Measurements from ENCODE around the gene NRIP3.
"Not testable (repeated sequence)": the region's sequence is repeated elsewhere in the genome, so short reads cannot be mapped to it uniquely, and the experiment has no call there.

NRIP3 gene

DNA sequence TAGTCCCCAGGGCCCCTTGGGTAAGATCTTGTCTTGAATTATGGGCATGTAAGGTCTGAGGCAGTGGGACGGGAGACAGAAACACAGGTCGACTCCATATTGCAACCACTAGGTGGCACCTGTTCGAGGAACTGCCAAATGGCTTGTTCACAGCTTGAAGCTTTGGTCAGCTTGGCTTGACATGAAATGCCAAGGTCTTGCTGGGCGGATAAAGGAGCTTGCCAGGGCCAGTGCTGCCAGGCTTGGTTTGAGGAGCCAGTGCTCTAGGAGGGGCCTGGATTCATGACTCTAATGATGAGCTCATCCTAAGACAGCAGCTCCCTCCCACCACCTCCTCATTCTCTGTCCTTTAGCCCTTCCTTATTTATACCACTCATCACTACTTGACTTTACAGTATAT, 11.9 kb upstream of the NRIP3 start:
- peak; percentile 90 for DNase-seq

DNA sequence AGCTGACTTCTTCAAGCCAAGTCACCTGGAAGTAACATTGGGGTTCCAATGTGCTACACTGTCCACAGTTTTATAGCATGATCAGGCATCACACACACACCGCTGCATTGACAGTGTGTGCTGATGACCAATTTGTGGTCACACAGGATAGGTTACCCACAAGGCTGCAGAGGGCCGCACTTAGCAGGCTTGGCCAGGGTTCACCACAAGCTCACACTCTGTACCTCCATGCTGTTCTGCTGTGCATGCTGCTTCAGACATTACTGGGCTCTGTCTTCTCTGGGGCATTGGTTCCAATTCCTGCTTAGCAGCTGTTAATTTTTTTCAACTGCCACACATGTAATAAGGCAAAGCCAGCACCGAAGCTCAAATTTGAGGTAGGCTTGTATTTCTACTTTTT, 11.0 kb upstream of the NRIP3 start:
- DNase-seq, result no peak

DNA sequence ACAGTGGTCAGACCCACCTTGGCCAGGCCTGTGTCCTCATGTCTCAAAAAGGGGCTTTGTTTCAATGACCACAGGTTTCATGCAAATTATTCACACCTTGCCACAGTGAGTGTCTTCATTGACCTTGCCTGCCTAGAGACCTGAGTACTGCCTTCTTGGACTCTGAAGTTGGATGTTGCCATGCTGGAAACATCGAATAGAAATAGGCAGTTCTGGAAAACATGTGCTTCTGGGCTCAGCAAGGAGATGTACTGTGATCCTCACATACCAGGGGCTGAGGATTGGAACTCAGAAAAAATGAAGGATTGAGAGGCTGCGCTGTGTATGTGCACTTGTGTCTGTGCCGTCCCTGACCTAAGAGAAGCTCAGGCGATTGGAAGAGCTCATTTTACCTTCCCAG, 9.6 kb upstream of the NRIP3 start:
- no peak for DNase-seq

DNA sequence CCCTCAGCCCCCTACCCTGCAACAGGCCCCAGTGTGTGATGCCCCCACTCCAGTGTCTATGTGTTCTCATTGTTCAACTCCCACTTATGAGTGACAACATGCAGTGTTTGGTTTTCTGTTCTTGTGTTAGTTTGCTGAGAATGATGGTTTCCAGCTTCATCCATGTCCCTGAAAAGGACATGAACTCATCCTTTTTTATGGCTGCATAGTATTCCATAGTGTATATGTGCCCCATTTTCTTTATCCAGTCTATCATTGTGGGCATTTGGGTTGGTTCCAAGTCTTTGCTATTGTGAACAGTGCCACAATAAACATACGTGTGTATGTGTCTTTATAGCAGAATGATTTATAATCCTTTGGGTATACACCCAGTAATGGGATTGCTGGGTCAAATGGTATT, 5.7 kb upstream of the NRIP3 start:
- DNase-seq, result not testable (repeated sequence)

DNA sequence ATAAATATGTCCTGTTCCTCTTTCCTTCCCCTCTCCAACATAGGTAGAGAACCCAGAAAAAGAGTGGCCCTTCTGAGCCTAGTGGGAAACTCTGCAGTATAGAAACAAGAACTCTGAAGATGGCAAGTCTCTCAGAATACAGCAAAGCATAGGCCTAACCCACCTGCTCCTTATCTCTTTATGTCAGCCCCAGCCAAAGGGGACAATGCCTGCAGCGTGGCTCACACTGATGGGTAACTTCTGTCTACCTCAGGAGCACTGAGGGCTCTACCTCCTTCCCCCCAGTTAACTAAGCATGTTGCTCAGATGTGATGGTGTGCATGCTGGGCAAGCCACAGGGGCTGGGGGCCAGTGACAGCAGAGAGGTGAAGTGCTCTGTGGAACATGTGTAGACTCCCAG, 4.9 kb upstream of the NRIP3 start:
- DNase-seq, result peak; percentile 77

DNA sequence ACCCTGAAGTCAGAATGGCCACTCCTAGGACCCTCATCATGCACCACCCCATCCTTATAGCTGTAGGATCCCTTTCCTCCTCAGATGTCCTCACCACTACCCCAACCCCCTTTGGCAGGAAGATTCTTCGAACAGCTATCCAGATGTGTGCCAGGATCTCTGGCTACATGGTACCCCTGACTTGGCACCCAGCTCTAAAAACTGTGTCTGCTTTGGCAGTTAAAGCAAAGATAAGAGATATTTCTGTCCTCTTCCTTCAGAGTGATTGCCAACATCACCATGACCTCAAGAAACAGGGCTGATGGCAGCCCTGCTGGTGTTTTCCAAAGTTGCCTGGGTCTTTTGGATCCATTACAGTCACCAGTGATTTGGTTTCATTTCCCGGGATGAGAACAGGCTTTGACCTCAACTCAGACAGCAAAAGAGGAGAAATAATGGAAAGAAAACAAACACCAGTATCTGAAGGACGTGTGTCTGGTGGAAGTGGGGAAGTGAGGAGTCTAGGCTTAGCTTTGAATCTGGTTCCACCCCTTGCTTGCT, 4.3 kb upstream of the NRIP3 start:
- DNase-seq, result peak; percentile 64

DNA sequence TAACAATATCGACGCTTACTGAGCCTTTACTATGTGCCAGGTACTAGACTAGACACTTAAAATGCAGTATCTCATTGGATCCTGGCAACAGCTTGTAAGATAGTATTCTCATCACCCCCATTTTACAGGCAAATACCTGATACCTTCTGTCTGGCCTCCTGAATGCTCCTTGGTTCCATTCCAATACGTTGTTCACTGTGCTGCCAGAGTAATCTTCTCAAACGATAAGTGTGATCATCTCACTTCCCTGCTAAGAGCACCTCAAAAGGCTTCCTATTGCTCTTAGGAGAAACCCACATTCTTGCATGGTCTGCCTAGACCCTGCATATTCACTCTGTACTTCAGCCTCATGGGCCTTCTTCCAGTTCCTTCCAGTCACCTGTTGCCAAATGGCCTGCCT, 1.3 kb upstream of the NRIP3 start:
- no peak for DNase-seq

DNA sequence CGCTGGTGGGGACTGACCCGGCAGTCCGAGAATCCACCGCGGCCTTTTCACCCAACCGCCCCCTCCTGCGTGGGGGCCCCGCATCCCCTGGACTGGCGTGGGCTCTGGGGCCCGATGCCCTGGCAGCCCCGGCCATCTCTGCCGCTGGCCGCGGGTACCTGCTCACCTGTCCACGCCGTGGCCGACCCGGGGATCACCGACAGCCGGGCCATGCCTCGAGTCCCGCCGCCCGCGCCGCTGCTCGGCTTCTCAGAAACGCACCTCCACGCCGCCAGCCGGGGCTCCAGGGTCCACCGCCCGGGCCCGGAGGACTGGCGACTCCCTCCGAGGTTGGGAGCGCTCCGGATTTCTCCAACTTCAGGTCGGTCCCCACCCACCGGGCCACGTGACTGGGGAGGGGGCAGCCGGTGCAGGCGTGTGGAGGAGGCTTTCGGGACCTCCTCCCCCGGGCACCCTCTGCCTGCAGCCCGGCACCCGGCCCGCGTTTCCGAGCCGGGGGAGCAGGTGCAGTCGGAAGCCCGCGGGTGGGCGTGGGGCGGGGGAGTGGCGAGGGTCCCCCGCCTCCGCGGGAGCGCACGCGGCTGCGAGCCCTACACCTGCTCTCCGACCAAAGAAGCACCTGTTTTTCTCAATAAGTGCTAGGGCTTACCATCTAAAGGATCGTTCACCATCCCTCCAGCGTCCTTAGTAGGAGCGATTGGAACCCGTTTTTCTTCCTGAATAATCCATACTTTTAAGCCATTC, 554 bp upstream of the NRIP3 start:
- no peak for DNase-seq

DNA sequence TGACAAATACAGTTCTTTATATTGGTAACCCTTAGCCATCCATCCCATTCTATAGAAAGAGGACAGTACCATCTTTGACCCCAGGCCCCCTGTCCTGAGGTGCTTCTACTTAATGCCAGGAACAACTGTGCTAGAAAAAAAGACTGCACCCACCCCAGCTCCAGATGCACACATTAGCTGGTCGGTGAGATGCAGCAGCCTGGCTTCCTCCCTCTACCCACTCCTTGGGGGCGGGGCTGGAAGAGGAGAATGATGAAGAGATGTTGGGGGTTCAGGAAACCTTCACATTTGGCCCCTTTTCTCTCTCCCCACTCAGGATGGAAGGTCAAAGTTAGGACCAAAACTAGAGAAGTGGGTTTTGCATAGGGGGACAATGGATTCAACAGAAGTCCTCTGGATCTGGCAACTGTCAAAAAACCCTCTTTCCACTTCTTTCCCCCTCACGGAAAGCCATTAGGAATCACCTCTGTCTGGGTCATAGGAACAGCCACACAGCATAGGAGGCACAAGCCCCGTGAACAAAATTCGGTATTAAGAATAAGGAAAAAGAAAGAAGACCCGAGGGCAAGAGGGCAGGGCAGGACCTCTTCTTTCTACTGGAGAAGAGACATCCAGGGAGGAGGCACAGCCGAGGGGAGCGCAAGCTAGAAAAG, 755 bp downstream of the NRIP3 start:
- peak; percentile 32 for DNase-seq

DNA sequence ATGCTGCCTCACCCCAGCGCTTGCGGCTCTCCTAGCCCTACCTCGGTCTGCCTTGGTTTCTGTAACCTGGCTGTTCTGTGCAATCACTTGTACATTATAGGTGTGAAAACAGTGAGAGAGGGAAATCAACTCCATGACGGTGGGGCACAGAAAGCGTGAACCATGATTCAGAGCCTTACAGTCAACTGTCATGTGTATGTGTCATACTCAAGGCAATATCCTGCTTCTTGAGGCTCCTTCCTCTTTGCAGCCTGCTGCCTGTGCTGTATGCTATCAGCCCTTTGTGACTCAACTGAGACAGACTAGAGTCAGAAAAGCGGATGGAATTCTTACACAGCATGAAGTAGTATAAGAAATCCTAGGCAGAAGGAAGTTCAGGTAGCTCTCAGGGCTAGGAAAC, 2.1 kb downstream of the NRIP3 start:
- peak; percentile 69 for DNase-seq

DNA sequence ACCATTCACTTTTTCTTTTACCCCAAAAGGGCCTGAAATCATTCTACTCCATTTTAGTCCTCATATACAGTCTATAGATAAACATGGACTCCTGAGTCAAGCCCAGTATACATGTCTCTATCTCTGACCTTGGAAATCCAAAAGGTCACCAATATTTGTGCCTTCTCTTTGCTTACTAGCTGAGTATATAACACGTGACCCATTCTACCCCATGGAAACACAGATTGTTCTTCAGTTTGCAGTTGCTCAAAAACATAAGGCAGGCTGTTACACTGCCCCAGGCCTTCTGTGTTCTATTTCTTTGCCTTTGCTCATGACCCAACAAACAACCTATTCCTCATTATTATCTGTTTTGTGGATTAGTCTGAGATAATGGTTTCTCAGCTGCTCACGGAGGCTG, 5.8 kb downstream of the NRIP3 start:
- DNase-seq, result no peak

DNA sequence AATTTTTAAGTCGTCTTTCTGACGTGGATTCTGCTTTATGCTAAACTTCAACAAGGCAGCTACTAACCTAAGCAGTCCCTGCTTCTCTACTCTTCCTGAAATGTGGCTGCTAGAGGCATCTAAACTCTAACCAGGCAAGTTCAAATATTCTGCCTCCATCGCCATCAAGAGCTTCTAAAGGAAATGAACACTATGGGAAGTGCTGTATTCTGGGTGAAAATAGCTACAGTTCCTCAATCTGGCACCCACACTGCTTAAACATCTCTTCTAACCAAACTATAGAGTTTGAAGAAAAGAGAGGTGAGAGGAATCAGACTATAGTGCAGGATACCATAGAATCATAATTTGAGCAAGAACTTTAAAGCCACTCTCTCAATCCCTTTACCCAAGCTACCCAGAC, 6.3 kb downstream of the NRIP3 start:
- DNase-seq, result no peak

DNA sequence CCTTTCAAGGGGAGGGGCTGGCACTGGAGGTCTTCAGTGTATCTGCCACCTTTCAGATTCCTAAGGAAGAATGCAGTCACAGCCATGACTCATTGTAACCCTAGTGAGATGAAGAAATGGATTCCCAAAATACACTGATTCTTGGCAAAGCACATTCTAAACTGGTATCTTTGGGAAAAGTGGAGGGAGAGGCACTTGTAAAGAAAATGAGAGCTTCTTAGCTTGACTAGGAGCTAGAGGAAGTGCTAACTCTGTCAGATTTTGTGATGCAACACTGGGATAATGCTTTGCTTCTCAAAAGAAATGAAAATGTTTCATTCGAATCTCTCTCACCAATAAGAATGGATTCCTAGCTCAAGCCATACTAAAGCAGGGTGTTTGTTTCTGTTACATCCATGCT, 14.3 kb downstream of the NRIP3 start:
- no peak for DNase-seq

DNA sequence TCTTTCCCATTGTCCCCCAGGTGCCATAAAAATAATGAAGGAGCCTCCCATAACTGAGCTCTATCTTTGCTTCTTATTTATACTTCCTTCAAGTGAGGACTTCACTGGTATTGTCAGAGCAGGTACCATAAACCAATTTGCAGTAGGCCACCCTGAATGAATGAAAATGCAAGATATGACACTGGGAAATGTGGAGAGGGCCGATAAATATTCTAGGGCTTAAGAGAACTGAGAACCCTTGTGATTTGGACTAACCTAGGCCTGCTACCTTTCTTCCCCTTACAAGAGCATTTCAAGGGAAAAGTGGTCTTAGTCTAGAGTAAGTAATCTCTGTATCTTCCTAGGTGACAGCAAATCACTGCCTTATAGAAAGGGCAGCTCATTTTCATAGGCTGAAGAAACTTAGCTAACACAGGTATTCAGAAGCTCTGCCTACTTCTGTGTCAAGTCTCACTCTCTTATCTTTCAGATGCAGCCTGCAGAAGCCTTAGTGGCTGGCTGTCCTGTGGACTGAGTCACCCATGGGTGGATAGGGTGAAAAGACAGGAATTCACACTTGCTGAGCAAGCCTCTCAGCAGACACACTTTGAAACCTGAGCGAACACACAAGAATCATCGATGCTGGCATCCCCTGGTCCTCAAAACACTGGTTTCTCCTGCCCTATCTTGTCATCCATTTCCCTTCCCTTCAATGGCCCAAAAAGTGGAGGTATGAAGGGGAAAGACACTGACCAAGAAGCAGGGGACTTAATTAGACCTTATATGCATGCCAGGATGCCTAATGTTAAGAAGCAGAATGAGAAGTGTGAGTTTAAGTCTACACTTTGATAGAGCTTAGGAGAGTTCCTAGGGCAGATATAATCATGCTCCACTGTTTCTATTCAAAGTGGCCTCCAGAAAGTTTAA, 15.2 kb downstream of the NRIP3 start:
- DNase-seq, result peak; percentile 85

DNA sequence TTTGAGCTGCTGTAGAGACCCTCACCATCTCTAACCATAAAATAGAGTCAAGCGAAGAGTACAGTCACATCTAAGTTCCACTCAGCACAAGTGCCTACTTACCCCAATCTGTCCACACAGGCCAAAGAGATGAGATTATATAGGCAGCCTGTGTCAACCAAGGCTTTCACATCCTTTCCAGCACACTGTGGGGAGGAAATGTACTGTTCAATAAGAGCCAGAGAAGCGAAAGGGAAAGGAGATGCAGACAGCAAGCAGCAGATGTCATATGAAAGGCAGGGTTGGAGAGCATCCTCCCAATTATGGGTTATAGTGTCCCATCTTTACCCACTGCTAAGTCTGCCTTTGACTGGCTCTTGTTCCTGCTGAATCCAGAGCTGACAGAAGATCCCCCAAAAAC, 16.4 kb downstream of the NRIP3 start:
- DNase-seq, result no peak

DNA sequence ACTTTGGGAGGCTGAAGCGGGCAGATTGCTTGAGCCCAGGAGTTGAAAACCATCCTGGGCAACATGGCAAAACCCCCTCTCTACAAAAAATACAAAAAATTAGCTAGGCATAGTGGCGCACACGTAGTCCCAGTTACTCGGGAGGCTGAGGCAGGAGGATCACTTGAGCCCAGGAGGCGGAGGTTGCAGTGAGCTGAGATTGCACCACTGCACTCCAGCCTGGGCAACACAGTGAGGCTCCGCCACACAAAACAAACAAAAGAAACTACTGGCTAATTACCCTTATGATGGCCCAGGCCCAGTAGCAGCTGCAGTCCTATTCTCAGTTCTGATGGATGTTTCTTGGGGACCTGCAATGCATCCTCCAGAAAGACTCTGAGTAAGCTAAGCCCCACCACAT, 17.0 kb downstream of the NRIP3 start:
- DNase-seq, result not testable (repeated sequence)

DNA sequence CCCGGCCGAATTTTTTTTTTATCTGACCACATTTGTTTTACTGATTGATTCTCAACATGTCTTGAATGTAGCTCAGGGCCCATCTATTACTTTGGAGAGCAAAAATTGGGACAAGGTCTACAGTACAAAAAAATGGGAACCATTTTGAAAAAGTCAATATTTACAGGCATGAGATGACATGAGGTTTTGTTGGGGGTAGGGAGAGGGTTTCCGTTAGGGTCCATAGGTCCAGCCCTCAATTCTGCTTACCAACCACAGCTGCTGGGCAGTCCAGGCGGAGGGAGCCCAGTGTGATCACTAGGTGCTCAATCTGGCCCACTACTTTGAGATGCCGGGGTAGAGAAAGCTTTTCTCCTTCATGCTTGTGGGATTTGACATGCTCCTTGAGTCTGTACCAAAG, 18.3 kb downstream of the NRIP3 start:
- no peak for DNase-seq

DNA sequence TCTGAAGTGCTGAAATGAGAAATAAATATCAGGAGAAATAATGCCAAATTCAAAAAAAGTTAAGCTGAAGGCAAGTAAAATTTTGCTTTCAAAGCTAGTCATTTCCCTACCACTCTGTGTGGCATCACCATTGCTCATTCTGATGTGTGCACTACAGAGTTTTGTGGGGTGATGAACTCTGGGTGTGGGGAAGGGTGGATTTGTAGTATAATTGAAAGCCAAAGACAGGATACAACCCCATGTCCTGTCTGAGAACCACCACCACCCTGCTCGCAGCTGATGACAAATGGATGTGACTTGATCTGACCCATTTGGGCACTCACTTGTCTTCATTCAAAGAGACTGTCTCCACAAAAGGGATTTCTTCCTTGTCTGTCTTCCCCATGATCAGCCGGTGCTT, 20.2 kb downstream of the NRIP3 start:
- DNase-seq, result no peak

DNA sequence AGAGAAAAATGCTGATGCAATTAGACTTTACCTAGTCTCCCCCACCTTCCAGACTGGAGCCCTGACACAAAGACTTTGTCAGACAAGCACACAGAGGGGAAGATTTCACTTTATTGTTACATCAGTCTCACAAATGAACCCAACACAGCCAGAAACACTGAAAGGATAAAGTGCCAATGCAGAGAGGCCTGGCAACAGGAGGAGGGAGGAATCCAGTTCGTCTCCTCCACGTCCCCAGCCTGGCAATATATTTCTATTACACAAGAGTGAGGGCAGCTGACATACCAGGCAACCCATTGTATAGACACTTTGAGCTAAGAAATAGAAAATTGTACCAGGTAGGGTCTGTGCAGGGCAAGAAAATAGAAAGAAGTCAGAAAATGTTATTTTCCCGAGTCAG, 23.3 kb downstream of the NRIP3 start:
- no peak for DNase-seq

DNA sequence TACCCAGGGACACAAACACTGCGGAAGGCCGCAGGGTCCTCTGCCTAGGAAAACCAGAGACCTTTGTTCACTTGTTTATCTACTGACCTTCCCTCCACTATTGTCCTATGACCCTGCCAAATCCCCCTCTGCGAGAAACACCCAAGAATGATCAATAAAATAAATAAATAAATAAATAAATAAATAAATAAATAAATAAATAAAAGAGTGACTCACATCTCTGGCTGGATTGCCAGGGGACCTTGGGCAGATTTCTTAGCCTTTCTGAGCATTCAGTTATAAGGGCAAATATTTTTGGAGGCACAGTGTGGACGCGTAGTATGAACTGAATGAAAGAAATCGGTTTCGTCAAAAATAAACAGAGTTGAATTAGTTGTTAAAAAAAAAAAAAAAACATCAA, 24.4 kb downstream of the NRIP3 start:
- DNase-seq, result not testable (repeated sequence)

DNA sequence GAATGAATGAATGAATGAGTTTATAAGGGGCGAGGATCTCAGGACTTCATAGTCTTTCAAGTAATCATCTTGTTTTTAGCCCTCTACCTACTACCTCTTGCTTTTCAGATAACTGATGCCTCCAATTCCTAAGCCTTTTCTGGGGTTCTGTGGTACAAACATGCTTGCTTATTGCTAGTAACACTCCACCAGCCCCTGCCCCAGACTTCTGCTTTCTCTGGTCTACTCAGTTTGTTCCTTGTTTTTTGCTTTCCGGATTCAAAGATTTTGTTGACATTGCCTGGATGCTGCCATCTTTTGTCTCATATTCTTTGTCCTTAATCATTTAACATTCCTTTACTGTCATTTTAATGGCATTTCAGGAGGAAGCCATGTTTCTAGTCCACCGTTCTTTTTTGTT, 30.7 kb downstream of the NRIP3 start:
- no peak for DNase-seq

DNA sequence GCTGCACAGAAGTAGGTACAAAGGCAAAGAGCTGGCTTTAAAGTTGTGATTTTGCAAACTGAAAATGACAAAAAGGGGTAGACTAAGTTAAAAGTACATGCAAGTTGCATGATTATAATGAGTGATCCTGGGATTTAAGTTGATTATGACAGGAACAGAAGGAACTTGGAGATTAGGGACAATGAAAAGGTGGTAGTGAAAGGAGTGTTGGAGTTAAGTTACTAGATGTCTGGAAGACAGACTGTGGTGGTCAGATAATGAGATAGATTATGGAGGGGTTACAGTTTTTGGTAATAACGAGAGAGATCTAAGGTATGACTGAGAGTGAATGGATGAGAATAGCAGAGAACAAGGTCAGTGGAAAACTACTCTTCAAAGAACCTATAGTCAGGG, 31.9 kb downstream of the NRIP3 start:
- no peak for DNase-seq

DNA sequence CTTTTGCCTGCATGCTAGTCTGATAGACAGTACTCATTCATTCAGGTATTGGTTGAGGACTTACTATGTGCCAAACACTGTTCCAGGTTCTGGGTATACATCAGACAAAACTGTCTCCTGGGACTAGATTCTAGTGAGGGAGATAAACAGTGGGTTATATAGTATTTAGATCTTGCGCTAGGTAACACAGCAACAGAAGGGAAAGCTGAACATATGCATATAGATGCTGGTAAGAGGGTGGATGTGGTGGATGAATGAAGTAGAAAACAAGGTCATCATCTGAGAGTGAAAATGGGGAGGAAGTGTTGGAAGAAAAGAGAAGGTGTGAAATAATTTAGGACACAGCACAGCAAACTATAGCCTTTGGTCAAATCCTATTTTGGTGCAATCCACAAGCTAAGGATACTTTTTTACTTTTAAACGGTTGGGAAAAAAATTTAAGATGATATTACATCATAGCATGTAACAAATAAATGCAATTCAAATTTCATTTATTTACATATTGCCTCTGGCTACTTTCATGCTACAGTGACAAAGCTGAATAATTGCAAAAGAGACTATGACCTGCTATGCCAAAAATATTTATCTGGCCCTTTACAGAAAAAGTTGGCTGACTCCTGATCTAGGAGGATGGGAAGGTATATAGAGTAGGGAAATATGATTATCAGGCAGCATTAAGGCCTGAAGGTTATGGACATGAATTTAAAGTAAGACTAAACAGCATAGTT, 32.4 kb downstream of the NRIP3 start:
- DNase-seq, result no peak
